C4-2B (cell line): ENCODE results near the gene PDE1A.

Source experiments
- CTCF ChIP-seq: fragments of 450-650 bp; conservative IDR thresholded peaks from 2 replicates; pipeline ENCODE4 v1.5.1; 2017; ENCODE audit warnings: mild to moderate bottlenecking
- ZFX ChIP-seq: fragments of 450-650 bp; IDR thresholded peaks from 2 replicates; pipeline ENCODE4 v1.6.1; 2017

- no peak for TF ChIP-seq CTCF
- no peak for TF ChIP-seq ZFX
These were observed 54.2 kb downstream of the PDE1A start for GRCh38 chr2:182372661-182373060.
